ENCODE results near the gene SKAP2. TPM values are rescaled to one million over a fixed set of nuclear protein-coding genes. Genes with fewer than 3 reads are reported as not detected.

SKAP2 gene
- total and polyA plus RNA-seq, 2 donors (not counting 3 experiments of a cell fraction or from before 2014, with no cell fraction given) = 4.0 to 27.6 TPM

GRCh38 chr7:26726051-26726450 is 138.3 kb downstream of the SKAP2 start:
- FAIRE-seq (no peak), DNase-seq (ENCODE audit: low read depth, low spot score) (no peak)
- Histone ChIP-seq H3K4me3 (replicated peaks in 1 of 3; ENCODE audit: insufficient read depth in 1 of 3, low read depth in 1 of 3, low read length in 3 of 3) (no peak overlapping the region), H3K4me1 (ENCODE audit: control insufficient read depth, extremely low read depth, insufficient read depth, low read length) (no peaks in the 10 kb centered on the region), H3K9me3 (replicated peaks; ENCODE audit: control insufficient read depth, insufficient read depth, low read length) (no peaks in the 10 kb centered on the region), H3K27ac (ENCODE audit: insufficient read depth, low read depth, low read length) (no peak overlapping the region), H3K9ac (replicated peaks; ENCODE audit: extremely low read depth, insufficient read depth, low read length) (no peak overlapping the region), H3K9me1 (replicated peaks; ENCODE audit: control insufficient read depth, extremely low read depth, insufficient read depth, low read length) (no peaks in the 10 kb centered on the region), H3K27me3 (ENCODE audit: control insufficient read depth in 2 of 2, insufficient read depth in 2 of 2, low read length in 2 of 2) (no peaks in the 10 kb centered on the region), H3K4me2 (ENCODE audit: insufficient read depth, low read length) (no peak overlapping the region), H4K20me1 (replicated peaks; ENCODE audit: control insufficient read depth, extremely low read depth, insufficient read depth, low read length) (no peaks in the 10 kb centered on the region), H3K36me3 (ENCODE audit: control insufficient read depth in 2 of 2, extremely low read depth in 1 of 2, insufficient read depth in 2 of 2, low read length in 2 of 2) (no peaks in the 10 kb centered on the region), H2AFZ (ENCODE audit: low read depth, low read length) (no peak overlapping the region), H3K79me2 (ENCODE audit: control insufficient read depth, insufficient read depth, low read length) (no peaks in the 10 kb centered on the region)
- ChIA-PET POLR2A (no interaction called here), CTCF (no interaction called here)
- dilution Hi-C loops (cut with MboI; ENCODE audit: extremely low pct_ligation_motif_present, low sequenced_read_pairs) (no loop called here), intact Hi-C loops (cut with micrococcal nuclease) (no loop called here)
- TF ChIP-seq GATA2 (IDR thresholded peaks at IDR 0.05; ENCODE audit: insufficient read depth, insufficient read length, low read depth, low read length) = no peak
- no peak for TF ChIP-seq JUN (IDR thresholded peaks at IDR 0.05; ENCODE audit: borderline replicate concordance, insufficient read depth, insufficient read length, low read depth)
- no peak for TF ChIP-seq EZH2 (IDR thresholded peaks at IDR 0.05; ENCODE audit: borderline replicate concordance, low read depth, low read length, severe bottlenecking)
- TF ChIP-seq POLR2A (IDR thresholded peaks at IDR 0.05; ENCODE audit: low read depth, low read length) = no peak
- TF ChIP-seq CTCF (IDR thresholded peaks at IDR 0.05; ENCODE audit: extremely low read depth in 1 of 2, insufficient read depth in 1 of 2, low read depth in 1 of 2, low read length in 2 of 2) = no peak
- TF ChIP-seq MYC (IDR thresholded peaks at IDR 0.05; ENCODE audit: low read depth, low read length) = no peak
- TF ChIP-seq, protein P1, sequence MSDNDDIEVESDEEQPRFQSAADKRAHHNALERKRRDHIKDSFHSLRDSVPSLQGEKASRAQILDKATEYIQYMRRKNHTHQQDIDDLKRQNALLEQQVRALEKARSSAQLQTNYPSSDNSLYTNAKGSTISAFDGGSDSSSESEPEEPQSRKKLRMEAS (IDR thresholded peaks at IDR 0.05; ENCODE audit: insufficient read depth, insufficient read length) = no peak
- no peak for TF ChIP-seq FOS (IDR thresholded peaks at IDR 0.05; ENCODE audit: borderline replicate concordance, insufficient read depth, low read length)
- TF ChIP-seq POLR2AphosphoS5 (IDR thresholded peaks at IDR 0.05; ENCODE audit: insufficient read depth, low read depth, low read length) = no peak
- BruUV-seq (replicated peaks) = no TSS peak
